CD4-positive, alpha-beta T cell treated with Interleukin-12 subunit alpha and Interleukin-12 subunit beta, for 1 hour (primary cell): ENCODE data around the gene POLRMT.

Experiments
- DNase-seq: peaks from one replicate; pipeline ENCODE4 v3.0.0-alpha.2; 2020

Gene POLRMT

DNA sequence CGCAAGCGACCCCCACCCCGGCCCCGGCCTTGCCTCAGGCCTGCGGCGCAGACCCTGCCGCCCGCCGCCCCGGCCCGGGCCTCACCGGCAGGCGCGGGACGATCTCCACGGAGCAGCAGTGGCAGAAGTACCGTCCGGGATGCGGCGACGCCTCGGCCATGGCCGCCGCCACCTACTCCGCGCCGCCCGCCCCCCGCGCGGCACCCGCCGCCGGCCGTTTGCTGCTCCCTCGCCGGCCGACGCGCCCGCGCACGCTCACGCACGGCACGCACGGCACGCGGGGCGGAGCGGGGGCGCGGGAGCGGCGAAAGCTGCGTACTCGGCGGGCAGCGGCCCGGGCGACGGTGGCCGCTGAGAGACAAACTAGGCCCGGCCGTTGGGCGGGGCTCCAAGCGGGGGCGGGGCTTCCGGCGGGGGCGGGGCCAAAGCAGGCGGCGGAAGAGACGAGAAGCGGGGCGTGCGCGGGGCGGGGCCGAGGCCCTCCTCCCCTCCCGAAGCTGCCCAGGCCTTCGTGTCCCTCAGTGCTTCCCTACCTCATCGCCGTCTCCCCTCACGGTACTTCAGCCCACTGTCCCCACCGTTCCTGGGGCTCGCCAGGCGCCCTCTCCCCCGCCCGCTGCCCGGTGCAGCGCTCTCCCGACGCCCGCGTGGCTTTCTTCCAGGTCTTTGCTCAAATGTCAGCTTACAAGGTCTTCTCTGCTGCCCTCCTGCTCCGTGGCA is 29.8 kb upstream of the POLRMT start, which contains the start of gene RNF126:
RNF126 (minus strand) TSS at position 253 of the 720 bp plus-strand sequence; CDS start at position 160, 93 bp downstream.
- peak; percentile 95 for DNase-seq

DNA sequence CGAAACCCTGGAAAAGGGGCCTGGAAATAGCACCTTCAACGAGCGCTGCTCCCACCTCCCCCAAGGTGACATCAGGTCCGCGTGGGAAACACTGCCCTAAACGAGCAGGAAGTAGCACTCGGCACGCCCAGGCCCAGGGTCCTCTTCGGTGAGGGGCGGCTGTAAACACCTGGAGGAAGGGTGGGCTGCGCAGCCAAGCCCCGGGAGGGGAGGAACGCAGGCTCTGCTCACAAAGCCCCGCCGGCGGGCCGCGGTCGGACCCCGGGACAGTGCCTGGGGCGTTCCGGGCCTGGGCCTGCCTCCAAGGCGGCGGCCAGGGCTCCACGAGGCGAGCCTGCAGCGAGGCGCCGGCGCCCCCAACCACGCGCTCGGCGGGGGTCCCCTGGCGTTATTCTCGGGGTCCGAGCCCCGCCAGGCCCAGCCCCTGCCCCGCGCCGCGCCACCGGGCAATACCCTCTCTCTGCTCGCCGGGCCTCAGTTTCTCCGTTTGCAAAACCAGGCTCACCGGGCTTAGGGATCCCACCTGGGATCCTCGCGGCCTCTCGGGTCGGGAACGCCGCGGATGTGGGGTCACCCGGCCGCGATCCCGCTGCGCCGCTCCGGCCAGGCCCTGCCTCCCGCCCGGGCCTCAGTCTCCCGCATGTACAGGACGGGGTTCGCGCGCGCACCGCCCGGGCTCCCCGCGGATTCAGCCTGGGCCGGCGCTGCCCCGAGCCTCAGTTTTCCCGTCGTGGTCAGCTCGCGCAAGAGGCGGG is 29.0 kb upstream of the POLRMT start:
- DNase-seq = peak; percentile 74

DNA sequence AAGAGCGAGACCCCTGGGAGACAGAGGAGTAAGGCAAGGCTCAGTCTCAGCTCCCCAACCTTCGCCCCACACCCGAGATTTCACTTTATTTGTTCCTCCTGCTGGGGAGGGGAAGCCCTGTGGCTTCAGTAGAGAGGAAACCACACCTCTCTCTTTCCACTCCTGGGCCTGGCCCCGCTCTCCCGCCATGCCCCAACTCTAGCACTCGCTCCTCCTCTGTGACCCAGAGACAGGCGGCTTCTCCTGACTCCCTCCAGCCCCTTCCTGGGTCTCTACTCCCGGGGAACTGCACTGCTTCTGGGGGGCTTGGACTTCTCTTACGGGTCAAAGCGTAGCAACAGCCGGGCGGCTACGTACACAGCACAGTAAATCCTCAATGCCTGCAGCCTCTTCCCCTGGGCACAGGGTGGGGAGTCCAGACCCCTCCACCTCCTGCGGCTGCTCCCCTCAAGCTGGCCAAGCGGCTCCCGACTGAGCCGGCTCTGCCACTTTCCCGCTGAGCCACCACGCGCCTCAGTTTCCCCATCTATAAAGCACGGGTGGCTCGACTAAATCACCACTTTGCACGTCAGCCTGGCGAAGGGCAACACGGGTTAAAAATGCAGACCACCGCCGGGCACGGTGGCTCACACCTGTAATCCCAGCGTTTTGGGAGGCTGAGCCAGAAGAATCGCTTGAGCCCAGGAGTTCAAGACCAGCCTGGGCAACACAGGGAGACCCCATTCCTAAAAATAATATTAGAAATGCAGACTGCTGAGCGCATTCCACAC is 28.3 kb upstream of the POLRMT start:
- peak; percentile 78 for DNase-seq

DNA sequence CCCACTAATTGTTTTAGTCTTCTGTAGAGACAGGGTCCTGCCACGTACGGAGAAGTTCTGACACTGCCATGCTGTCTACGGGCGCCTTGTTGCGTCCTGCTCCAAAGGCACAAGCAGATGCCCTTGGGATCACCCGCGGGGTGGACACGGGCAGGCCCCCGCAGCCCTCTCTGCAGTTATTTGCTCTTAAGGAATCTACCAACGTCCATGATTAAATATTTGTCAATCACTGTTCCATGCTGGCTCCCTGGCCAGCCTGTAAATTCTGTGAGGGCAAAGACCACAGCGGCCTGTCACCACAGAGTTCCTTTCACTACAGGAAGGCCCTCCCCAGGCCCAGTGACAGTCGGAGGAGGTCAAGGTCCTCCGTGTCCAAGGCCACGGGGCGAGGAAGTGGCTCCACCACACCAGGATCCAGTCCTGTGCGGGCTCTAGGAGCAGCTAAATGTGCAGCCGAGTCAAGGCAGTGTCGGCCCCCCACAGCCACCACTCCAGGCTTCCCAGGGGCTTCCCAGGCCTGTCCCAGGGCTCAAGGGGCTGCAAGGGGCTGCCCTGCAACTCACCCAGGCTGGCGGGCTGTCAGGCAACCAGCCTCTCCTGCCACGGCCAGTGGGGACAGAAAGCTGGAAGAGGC is 27.6 kb upstream of the POLRMT start:
- DNase-seq = no peak

DNA sequence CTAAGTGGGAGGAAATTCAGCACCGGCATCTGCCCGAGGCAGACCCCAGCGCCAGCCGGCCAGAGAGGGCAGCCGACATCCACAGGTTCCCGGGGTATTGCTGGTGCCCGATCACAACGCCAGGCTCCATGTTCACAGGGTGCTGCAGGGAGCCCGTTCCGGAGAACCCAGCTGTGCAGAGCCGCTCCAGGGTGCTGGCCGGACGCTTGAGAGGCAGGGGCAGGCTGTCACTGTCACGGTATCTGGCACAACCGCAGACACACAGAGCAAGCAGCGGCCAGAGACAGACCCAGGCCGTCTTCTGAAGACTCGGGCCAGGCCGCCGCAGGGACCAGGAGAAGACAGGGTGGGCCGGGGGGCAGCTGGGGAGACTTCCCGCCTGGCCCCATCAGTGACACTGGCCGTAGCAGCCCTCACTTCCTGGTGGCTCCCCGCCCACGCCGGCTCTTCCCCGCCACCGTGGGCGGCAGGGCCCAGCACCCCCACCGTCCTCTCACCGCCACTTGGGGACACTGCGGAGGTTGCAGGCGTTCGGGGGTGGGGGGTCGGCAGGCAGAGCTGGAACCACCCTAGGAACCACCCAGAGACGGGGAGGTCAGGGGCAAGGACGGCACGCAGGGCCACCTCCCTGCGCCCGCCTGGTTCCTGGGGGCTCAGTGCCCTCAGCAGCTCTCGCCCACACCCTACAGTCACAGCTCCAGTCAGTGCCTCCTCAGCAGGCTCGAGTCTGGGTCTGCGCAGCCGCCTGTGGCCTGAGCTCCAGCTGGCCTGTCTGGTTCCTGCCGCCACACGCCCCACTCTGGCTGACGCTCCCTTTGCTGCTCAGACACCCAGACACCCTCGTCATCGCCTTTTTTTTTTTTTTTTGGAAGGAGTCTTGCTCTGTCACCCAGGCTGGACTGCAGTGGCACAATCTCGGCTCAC is 25.8 kb upstream of the POLRMT start:
- peak; percentile 73 for DNase-seq

DNA sequence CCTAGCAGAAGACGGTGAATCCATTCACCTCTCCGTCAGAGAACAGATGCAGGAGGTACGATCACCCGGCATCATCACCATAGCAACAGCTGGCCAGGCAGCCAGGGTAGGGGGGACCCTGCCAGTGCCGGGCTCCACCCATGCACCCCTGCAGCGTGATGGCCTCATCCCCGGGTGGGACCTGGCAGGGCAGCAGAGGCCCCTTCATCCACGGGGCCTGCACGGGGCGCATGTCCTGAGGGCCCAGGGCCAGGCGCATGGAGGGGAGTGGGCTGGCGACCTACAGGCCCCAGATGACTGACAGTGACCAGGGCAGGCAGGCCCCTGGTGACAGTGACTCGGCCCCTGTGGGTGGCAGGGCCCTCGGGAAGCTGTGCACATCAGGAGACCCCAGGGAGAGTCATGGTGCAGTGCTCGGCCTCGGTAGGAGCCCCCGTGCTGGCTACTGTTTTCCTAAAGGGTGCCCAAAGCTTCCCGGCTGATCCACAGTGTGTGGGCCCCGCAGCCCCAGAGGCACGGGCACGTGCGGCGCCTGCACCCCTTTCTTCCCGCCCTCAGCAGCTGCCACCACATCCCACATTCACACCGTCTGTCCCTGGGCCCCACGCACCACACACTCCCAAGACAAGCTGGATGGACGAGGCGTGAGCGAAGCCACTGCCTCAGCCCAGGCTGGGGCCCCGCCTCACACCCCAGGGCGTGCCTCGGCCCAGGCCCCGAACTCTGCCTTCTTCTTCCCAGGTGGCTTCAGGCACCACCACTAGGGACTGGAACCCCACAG is 24.9 kb upstream of the POLRMT start:
- DNase-seq = no peak

DNA sequence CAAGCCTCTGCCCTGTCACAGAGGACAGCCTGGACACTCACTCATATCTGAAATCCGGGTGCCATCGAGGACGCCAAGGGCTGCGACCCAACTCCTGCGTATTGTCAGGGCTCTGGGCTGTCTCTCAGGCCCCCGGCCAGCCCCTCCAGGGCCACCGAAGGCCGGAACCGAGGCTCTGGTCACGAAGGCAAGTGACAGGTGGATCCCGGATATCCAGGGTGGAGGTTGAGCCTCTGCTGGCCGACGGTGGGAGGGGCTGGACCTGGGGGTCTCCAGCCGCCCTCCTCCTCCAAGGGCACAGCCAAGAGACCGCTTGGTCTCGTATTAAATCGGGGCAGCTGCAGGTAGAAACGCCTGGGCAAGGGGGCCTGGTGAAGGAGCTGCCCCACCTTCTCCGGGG is 24.3 kb upstream of the POLRMT start:
- DNase-seq = no peak

DNA sequence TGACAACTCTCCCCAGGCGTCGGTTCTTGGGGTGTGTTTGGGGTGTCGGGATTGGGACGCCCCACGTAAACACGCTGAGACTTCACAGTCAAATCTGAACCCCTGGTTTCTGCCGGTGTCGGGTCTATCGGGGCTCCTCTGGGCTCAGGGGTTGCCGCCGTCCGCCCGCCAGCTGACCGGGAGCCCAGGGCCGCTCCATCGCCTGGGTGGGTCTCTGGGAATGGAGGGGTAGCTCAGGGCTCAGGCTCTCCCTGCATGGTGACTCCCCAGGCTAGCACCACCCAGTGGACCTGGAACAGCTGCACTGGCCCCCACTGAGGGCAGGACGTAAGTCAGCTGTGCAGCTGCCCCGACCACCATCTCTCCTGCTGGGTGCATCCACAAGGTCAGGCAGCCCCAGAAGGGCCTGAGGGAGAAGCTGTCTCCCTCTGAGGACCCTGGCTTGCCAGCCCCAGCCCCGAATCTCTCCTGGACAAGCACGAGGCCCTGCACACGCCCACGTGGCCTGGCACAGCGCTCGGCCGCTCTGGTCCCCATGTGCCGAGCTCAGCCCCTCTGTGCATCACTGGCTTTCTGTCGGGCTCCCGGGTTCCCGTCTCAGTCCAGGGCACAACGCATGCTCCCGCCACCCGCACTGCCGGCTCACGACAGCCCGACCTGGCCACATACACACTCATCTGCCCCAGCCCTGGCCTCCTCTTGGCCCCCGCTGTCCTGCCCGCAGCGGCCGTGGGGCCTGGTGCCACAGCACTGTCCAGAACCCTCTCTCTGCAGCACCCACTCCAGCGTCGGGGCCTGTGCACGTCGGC is 23.6 kb upstream of the POLRMT start:
- DNase-seq = no peak

DNA sequence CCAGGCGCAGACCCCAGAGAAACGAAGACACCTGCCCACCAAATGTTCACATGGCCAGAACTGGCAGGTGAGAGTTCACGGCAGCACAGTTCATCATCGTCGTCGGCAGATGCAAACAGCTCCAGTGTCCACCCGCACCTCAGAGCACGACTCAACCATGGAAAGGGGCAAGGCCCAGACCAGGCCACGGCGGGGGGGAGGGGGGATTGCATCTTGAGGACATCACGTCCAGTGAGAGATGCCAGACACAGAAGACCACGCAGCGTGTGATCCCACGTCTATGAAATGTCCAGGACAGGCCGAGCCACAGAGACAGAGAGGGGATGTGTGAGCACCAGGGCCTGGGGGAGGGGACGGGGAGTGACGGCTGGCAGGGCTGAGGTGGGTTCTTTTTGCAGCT is 22.4 kb upstream of the POLRMT start:
- no peak for DNase-seq

DNA sequence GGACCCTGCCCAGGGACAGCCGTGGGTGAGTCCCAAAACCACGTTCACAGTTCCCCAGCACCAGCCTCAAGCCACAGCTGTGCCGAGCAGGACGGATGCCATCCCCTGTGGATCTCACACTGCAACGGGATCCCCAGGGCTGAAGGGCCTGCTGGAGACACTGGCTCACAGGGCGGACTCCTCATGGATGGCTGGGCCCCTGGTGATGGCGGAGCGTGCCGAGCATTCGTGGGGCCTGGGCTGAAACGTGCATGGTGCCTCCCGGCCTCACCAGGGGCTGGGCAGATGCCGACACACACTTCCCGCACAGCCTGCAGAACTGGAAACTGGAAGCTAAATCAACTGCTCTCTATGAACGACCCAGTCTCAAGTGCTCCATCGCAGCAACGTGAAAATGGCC is 20.1 kb upstream of the POLRMT start:
- no peak for DNase-seq

DNA sequence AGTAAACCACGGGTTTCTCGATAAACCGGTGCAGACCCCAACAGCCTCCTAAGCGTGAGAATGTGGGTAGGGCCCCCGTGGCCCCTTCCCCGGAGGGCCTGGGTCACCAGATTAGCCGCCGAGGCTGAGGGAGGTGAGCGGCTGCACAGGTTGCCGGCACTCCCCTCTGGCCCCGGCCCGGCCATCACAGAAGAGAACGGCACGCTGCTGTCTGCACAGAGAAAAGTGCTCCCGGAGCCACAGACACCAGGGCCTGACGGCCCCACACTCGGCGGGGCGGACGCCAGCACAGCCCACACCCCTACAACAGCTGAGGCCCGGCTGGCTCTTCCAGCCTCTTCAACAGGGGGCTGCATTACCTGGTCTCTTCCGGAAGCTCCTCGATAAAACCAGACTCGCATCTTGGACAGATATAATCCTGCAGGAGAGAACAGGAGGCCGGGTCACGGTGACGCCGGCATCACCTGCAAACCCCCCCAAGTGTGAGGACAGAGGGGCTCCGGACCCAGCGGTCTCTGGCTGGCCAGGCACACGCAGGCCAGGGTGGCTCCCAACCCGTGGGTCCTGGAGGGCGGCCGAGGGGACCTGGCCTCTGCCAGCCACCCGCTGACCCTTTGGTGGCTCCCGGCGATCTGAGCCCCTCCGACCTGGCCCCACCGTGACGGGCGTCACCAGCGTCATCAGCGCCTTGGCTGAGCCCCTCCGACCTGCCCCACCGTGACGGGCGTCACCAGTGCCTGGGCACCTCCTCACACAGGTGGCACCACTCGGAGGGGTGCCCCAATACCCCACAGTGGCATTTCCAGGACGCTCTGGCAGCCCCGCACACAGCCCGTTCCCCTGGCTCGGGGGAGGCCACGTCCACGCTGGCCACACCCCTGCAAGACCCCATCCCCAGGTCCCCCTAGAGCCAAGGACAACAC is 19.4 kb upstream of the POLRMT start:
- DNase-seq = no peak

DNA sequence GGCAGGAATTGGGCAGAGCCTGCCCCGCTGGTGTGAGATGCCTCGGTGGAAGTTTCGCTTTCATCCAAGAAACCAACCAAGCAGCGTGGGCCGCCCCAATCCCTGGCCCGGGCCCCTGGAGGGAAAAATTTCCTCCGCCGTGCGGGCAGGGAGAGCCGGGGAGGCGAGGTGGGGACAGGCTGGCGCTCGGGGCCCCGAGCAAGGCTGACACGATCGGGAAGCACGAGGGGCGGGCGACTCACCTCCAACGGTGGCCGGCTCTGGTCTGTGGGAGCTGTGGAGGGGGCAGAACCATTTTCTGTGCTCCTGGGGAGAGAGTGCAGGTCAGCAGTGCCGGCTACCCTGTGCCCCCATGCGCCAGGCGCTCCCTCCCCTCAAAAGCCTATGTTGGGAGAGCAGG is 18.7 kb upstream of the POLRMT start:
- no peak for DNase-seq

DNA sequence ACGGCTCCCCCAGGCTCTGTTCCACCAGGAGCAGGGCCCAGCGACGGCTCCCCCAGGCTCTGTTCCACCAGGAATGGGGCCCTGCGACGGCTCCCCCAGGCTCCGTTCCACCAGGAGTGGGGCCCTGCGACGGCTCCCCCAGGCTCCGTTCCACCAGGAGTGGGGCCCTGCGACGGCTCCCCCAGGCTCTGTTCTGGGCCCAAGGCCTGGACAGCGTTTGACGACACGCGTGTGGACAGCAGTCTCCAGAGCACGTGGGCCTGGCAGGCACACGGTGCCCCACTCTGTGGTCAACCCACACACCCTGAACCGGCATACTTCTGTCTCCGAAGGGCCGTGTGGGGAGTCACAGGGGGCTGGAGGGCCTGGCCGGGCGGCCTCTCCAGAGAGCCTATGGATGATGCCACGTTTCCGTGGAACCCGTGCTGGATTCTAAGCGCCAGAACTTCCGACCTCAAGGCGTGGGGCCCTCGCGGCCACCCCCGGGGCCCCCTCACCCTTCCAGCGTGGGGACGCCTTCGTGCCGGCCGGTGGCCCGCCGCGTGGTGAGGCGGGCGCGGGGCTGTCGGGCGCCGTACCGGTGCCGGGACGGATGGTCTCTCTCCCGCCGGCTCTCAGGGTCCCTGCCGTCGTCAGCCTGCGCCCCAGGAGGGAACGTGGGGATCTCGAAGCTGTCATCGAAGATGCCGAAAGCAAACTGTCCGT is 17.9 kb upstream of the POLRMT start:
- DNase-seq = no peak

DNA sequence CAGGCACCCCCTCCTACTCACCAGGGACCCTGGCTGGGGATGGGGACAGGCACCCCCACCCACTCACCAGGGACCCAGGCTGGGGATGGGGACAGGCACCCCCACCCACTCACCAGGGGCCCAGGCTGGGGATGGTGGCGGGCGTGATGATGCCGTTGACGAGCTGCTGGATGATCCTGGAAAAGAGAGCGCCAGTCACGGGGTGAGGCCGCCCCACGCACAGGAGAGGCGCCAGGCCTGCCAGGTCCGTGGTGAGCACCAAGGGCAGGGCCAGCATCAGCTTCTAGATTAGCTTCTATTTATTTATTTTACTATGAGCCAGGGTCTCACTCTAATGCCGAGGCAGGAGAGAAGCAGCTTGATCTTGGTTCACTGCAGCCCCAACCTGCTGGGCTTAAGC is 16.8 kb upstream of the POLRMT start:
- DNase-seq = no peak

DNA sequence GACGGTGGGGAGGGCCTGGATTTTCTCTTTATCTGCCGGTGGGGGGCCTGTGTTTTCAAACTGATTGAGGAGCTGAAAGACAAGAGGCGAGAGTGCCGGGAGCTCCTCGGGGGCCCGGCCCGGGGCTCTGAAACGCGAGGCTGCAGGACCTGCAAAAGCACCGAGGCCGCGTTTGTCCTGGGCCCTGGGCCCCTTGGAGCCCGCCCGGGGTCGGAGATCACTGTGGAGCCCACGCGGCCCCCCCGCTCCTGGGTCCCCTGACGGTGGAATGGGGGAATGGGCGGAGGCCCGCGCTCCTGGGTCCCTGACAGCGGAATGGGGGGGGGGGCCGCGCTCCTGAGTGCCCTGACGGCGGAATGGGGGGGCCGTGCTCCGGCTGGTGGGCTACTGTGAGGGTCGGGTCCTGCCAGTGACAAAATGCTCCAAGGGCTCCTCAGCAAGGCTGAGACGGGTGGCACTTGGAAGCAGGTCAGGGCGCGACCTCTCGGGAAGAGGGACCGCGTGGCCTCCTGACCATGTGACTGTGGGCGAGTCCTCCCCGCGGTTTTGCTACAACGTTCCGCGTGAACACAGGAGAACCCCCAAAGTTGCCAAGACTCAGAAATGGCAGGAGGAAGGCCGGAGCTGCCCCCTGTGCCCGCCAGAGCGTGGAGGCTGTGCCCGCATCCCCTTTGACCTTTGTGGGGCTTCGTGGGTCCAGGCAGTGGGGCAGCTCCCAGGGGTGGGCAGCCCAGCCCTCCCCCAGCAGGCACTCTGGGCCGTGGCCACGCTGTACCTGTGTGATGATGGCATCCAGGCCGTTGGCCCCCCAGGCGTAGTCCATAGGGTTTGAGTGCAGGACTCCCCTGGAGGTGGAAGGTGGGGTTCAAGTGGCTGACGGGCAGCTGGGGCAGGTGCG is 15.8 kb upstream of the POLRMT start:
- DNase-seq = no peak

DNA sequence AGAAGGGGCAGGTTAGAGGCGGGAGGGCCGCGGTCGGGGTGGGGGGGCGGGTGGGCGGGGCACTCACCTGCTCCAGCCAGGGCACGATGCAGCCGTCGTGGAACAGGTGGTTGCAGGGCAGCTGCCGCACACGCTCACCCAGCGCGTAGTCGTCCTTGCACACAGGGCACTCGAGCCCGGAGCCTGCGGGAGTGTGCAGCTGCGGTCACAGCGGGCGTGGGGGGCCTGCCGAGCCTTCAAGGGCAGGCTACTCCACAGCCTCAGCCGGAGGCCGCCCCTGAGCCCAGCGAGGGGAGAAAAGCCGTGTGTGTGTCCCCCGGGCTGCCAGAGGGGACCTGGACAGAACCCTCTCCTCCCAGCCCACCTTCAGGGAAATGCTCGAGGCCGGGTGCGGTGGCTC is 15.0 kb upstream of the POLRMT start:
- no peak for DNase-seq

DNA sequence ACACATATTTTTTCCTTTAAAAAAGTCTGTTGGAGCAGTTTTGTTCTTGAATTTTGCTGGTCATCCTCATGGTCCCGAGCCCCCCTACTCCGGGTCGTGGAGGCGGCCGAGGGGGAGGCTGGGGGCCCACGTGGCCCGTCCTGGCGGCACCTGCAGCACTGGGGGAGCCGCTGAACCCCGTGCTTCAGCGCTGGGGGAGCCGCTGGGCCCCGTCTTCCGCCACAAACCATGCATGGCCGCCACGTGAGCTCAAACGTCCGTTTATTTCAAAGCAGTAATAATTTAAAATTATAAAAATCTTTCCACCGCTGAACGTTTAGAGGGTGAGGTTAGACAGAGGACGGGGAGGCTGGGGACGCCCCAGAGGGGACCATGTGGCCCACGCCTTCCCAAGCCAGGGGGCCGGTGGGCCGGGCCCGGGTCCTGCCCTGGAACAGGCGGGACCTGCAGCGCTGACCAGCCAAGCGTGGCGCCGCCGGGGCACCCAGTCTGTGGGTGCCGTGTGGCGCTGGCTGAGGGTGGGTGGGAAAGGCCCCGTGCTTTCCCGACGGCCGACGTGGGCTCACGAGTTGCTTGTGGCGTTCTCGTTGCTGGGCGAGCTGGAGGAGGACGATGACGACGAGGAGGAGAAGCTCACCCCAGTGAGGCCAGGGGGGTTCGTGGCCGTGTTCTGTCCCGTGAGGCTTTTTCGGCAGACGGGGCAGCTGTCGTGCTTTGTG is 14.4 kb upstream of the POLRMT start:
- DNase-seq = no peak
